PC-3 (cell line): ENCODE results near the gene RECQL5. TPM values are rescaled to one million over a fixed set of nuclear protein-coding genes. Genes with fewer than 3 reads are reported as not detected.

Source experiments
- ATAC-seq: fragments of 200-7000 bp; cut with Tn5 transposase; 2 replicates; pipeline ENCODE4 v1.9.1; 2020; ENCODE audit warnings: mild to moderate bottlenecking, moderate library complexity
- BruUV-seq: library from RNA; stranded (reverse); fragments of 400-500 nt; replicated peaks from 2 replicates; lab custom pipeline; 2021; lab: Mats Ljungman, UMichigan
- CTCF ChIA-PET: fragments of 300-600 bp; sonication (Branson Sonifier 250); formaldehyde crosslinking; loops from one replicate; lab custom pipeline; 2022; ENCODE audit warnings: antibody characterized with exemption; lab: Charles Lee
- POLR2A ChIA-PET: fragments of 300-600 bp; sonication (Branson Sonifier 250); formaldehyde crosslinking; loops from one replicate; lab custom pipeline; 2022; ENCODE audit warnings: antibody characterized with exemption; ENCODE audit not compliant: unreplicated experiment; lab: Charles Lee
- DNase-seq: peaks from one replicate; pipeline ENCODE4 v3.0.0-alpha.2; 2015
- H2AFZ ChIP-seq: fragments of 300-600 bp; sonication (generic); 2 replicates; pipeline ENCODE4 v1.6.0; 2016; ENCODE audit warnings: antibody characterized with exemption, low read length
- H3F3A ChIP-seq: fragments of 300-600 bp; sonication (generic); one replicate; pipeline ENCODE4 v1.6.0; 2017; ENCODE audit warnings: antibody characterized with exemption, low read length, control low read depth, mild to moderate bottlenecking; ENCODE audit not compliant: unreplicated experiment
- H3K27ac ChIP-seq: fragments of 300-600 bp; sonication (generic); 2 replicates; pipeline ENCODE4 v1.5.1; 2016; ENCODE audit warnings: mild to moderate bottlenecking, low read length
- H3K27me3 ChIP-seq: fragments of 300-600 bp; sonication (generic); 2 replicates; pipeline ENCODE4 v1.6.1; 2016; ENCODE audit warnings: low read length, mixed read lengths
- H3K36me3 ChIP-seq: fragments of 300-600 bp; sonication (generic); 2 replicates; pipeline ENCODE4 v1.6.1; 2016; ENCODE audit warnings: low read depth, mixed run types, low read length, mixed read lengths
- H3K4me1 ChIP-seq: fragments of 300-600 bp; sonication (generic); 2 replicates; pipeline ENCODE4 v1.5.1; 2016; ENCODE audit warnings: low read length; ENCODE audit not compliant: insufficient read depth
- H3K4me2 ChIP-seq: fragments of 300-600 bp; sonication (generic); 2 replicates; pipeline ENCODE4 v1.6.0; 2016; ENCODE audit warnings: low read length
- H3K4me3 ChIP-seq: fragments of 300-600 bp; sonication (generic); 2 replicates; pipeline ENCODE4 v1.5.1; 2016; ENCODE audit warnings: mild to moderate bottlenecking, low read length, mixed read lengths
- H3K79me2 ChIP-seq: fragments of 300-600 bp; sonication (generic); 2 replicates; pipeline ENCODE4 v1.6.1; 2017; ENCODE audit warnings: low read length, mixed read lengths
- H3K9ac ChIP-seq: fragments of 300-600 bp; sonication (generic); 2 replicates; pipeline ENCODE4 v1.6.0; 2016; ENCODE audit warnings: mild to moderate bottlenecking, low read length
- H3K9me2 ChIP-seq: fragments of 300-600 bp; sonication (generic); replicated peaks from 2 replicates; pipeline ENCODE4 v1.6.1; 2016; ENCODE audit warnings: mixed run types, low read length, mixed read lengths
- H3K9me3 ChIP-seq: fragments of 300-600 bp; sonication (generic); 2 replicates; pipeline ENCODE4 v1.6.1; 2016; ENCODE audit warnings: low read length, mixed read lengths
- H4K20me1 ChIP-seq: fragments of 300-600 bp; sonication (generic); 2 replicates; pipeline ENCODE4 v1.6.1; 2016; ENCODE audit warnings: low read length, mixed read lengths
- EZH2 ChIP-seq: fragments of 300-600 bp; sonication (generic); IDR thresholded peaks from one replicate; pipeline ENCODE4 v1.6.1; 2017; ENCODE audit warnings: antibody characterized with exemption, mild to moderate bottlenecking, low read length; ENCODE audit not compliant: unreplicated experiment
- EZH2phosphoT487 ChIP-seq: fragments of 300-600 bp; sonication (generic); IDR thresholded peaks from 2 replicates; pipeline ENCODE4 v1.6.1; 2018; ENCODE audit warnings: mild to moderate bottlenecking, antibody characterized with exemption, low read length, borderline replicate concordance
- intact Hi-C: fragments of 100-400 bp; cut with micrococcal nuclease; formaldehyde crosslinking; loops from 2 replicates; pipeline ENCODE4 v1.9.0; 2023
- total RNA-seq: library from RNA; depleted of rRNA; stranded (reverse); fragments of >200 nt; gene quantifications from 2 replicates; pipeline ENCODE4 v1.2.3, GENCODE V29; 2014
- TF ChIP-seq, protein P1 (sequence below): fragments of 300-600 bp; sonication (generic); conservative IDR thresholded peaks from 2 replicates; pipeline ENCODE4 v1.5.1; 2017; ENCODE audit warnings: antibody characterized with exemption, low read depth, mild to moderate bottlenecking, low read length

RECQL5 gene
- total RNA-seq, 1 experiment from 2014 or later, result 54.2 TPM

DNA sequence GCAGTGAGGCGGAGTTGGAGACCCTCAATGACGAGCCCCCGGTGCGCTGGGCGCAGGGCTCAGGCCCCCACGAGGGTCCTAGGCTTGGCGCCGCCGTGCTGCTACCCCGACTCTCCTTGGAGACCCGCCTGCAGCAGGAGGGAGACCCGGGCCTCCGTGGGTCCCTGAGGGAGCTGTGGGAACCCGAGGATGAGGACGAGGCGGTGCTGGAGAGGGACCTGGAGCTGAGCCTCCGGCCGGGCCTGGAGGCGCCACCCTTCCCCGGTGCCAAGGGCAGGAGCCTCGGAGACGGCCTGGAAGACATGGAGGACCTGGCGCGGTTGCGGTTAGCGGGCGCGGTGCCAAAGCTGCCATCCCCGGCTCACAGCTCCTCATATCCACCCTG is 77.0 kb downstream of the RECQL5 start:
- ChIA-PET POLR2A (no interaction called here), CTCF (interaction anchor here (0.8 kb wide), 1 partner anchor 63 kb away, joined by 7 read pairs; no protein-coding TSS in a partner anchor)
- ATAC-seq, result no peak
- Histone ChIP-seq H3K4me1 (peaks cover 10% of the 10 kb centered on the region), H2AFZ (peak overlapping the region; percentile 88), H3F3A (no peaks in the 10 kb centered on the region), H3K79me2 (no peaks in the 10 kb centered on the region), H3K9me3 (no peaks in the 10 kb centered on the region), H3K36me3 (no peaks in the 10 kb centered on the region), H3K27ac (no peak overlapping the region), H3K9me2 (no peaks in the 10 kb centered on the region), H3K4me2 (peak overlapping the region; percentile 88), H3K4me3 (peak overlapping the region; percentile 65; the same call in 1 of the 2 replicates), H4K20me1 (no peaks in the 10 kb centered on the region), H3K9ac (peak overlapping the region; percentile 36; the same call in 1 of the 2 replicates), H3K27me3 (no peaks in the 10 kb centered on the region)
- TF ChIP-seq EZH2 (no peak), EZH2phosphoT487 (no peak)
- TF ChIP-seq, protein P1, sequence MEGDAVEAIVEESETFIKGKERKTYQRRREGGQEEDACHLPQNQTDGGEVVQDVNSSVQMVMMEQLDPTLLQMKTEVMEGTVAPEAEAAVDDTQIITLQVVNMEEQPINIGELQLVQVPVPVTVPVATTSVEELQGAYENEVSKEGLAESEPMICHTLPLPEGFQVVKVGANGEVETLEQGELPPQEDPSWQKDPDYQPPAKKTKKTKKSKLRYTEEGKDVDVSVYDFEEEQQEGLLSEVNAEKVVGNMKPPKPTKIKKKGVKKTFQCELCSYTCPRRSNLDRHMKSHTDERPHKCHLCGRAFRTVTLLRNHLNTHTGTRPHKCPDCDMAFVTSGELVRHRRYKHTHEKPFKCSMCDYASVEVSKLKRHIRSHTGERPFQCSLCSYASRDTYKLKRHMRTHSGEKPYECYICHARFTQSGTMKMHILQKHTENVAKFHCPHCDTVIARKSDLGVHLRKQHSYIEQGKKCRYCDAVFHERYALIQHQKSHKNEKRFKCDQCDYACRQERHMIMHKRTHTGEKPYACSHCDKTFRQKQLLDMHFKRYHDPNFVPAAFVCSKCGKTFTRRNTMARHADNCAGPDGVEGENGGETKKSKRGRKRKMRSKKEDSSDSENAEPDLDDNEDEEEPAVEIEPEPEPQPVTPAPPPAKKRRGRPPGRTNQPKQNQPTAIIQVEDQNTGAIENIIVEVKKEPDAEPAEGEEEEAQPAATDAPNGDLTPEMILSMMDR, result no peak
- intact Hi-C loops, result loop anchor here (1.0 to 10.0 kb wide), 4 partner anchors 43 to 165 kb away; partner anchors contain the start of genes CASKIN2 and SMIM5
- no peak for DNase-seq
- BruUV-seq, result no TSS peak

- no peaks in the 10 kb centered on the region for H4K20me1 ChIP-seq
- no peaks in the 10 kb centered on the region for H3K79me2 ChIP-seq
- no peaks in the 10 kb centered on the region for H3K27me3 ChIP-seq
- DNase-seq (peak; percentile 94), ATAC-seq (peak; percentile 94)
- H3K9me3 ChIP-seq, result no peaks in the 10 kb centered on the region
- no peaks in the 10 kb centered on the region for H3F3A ChIP-seq
- peak overlapping the region; percentile 65 for H3K4me3 ChIP-seq
- peak overlapping the region; percentile 88 for H2AFZ ChIP-seq
- H3K9ac ChIP-seq, result peak overlapping the region; percentile 36; the same call in 1 of the 2 replicates
- TF ChIP-seq EZH2 (no peak), EZH2phosphoT487 (no peak)
- TF ChIP-seq, protein P1, result peak; percentile 69
- no peak overlapping the region for H3K27ac ChIP-seq
- POLR2A ChIA-PET, result no interaction called here
- CTCF ChIA-PET, result interaction anchor here (0.8 kb wide), 1 partner anchor 63 kb away, joined by 7 read pairs; no protein-coding TSS in a partner anchor
- H3K4me1 ChIP-seq, result peaks cover 10% of the 10 kb centered on the region
- no peaks in the 10 kb centered on the region for H3K9me2 ChIP-seq
- intact Hi-C loops, result loop anchor here (1.0 to 10.0 kb wide), 4 partner anchors 44 to 164 kb away; partner anchors contain the start of genes CASKIN2 and SMIM5
- TSS peak; percentile 49 for BruUV-seq
- no peaks in the 10 kb centered on the region for H3K36me3 ChIP-seq
- H3K4me2 ChIP-seq, result peak overlapping the region; percentile 88
Measured at GRCh38 chr17:75589012-75589918, 77.7 kb downstream of the RECQL5 start.
